ENCODE measurements around the gene CLIP1.

- TF ChIP-seq CTCF (IDR thresholded peaks at IDR 0.05; ENCODE audit: insufficient read depth, low read length, poor library complexity, severe bottlenecking): no peak
- no peak for TF ChIP-seq EZH2phosphoT487 (conservative IDR thresholded peaks at IDR 0.05; ENCODE audit: low read length)
Measured at GRCh38 chr12:122275459-122275858, 147.0 kb downstream of the CLIP1 start.
